ENCODE data around the gene RBM44. TPM values are rescaled to one million over a fixed set of nuclear protein-coding genes. Genes with fewer than 3 reads are reported as not detected.
A peak's percentile ranks its signal among the peaks of the same experiment; 100 is the strongest.
"Not testable (repeated sequence)": the region's sequence is repeated elsewhere in the genome, so short reads cannot be mapped to it uniquely, and the experiment has no call there.

The RBM44 gene
- total RNA-seq, 1 experiment from 2014 or later, result 0.94 TPM

GRCh38 chr2:237867465-237867864 lies 68.9 kb downstream of the RBM44 start:
- peaks cover 82% of the 10 kb centered on the region for H3K4me1 ChIP-seq (replicated peaks; ENCODE audit: insufficient read depth)
- BruUV-seq (replicated peaks), result no TSS peak
- H3K27ac ChIP-seq, result peak overlapping the region; percentile 82
- no peak overlapping the region for H2AFZ ChIP-seq
- H4K20me1 ChIP-seq (ENCODE audit: insufficient read depth), result no peaks in the 10 kb centered on the region
- H3F3A ChIP-seq (ENCODE audit: insufficient read depth, low read depth), result peaks cover 46% of the 10 kb centered on the region
- intact Hi-C loops (cut with micrococcal nuclease; ENCODE audit: unreplicated experiment), result loop anchor here (5.0 to 10.0 kb wide), 3 partner anchors 55 to 273 kb away; partner anchors contain the start of gene RAB17
- H3K9me2 ChIP-seq (ENCODE audit: insufficient read depth), result no peaks in the 10 kb centered on the region
- H3K79me2 ChIP-seq (ENCODE audit: low read depth), result peaks cover 75% of the 10 kb centered on the region
- no peaks in the 10 kb centered on the region for H3K27me3 ChIP-seq (ENCODE audit: insufficient read depth, low read depth)
- no peak for TF ChIP-seq EZH2 (IDR thresholded peaks at IDR 0.05; ENCODE audit: low read depth)
- TF ChIP-seq, protein P1, sequence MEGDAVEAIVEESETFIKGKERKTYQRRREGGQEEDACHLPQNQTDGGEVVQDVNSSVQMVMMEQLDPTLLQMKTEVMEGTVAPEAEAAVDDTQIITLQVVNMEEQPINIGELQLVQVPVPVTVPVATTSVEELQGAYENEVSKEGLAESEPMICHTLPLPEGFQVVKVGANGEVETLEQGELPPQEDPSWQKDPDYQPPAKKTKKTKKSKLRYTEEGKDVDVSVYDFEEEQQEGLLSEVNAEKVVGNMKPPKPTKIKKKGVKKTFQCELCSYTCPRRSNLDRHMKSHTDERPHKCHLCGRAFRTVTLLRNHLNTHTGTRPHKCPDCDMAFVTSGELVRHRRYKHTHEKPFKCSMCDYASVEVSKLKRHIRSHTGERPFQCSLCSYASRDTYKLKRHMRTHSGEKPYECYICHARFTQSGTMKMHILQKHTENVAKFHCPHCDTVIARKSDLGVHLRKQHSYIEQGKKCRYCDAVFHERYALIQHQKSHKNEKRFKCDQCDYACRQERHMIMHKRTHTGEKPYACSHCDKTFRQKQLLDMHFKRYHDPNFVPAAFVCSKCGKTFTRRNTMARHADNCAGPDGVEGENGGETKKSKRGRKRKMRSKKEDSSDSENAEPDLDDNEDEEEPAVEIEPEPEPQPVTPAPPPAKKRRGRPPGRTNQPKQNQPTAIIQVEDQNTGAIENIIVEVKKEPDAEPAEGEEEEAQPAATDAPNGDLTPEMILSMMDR (conservative IDR thresholded peaks at IDR 0.05), result no peak
- DNase-seq, result peak; percentile 94 to 98
- H3K36me3 ChIP-seq (ENCODE audit: low read depth), result no peaks in the 10 kb centered on the region
- H3K4me2 ChIP-seq, result peak overlapping the region; percentile 69
- H3K9me3 ChIP-seq (ENCODE audit: insufficient read depth, low read depth), result no peaks in the 10 kb centered on the region
- POLR2A ChIA-PET (ENCODE audit: unreplicated experiment), result interaction anchor here (0.6 to 0.7 kb wide), 2 partner anchors 196 to 572 kb away, joined by 3 read pairs; no protein-coding TSS in a partner anchor
- H3K4me3 ChIP-seq, result peak overlapping the region; percentile 25; the same call in 1 of the 2 replicates
- CTCF ChIA-PET, result no interaction called here

- H2AFZ ChIP-seq; BruUV-seq (replicated peaks); H4K20me1 ChIP-seq (ENCODE audit: insufficient read depth); H3K9me3 ChIP-seq (ENCODE audit: insufficient read depth, low read depth); H3K4me3 ChIP-seq; DNase-seq; H3K27me3 ChIP-seq (ENCODE audit: insufficient read depth, low read depth); POLR2A ChIA-PET (ENCODE audit: unreplicated experiment); H3K36me3 ChIP-seq (ENCODE audit: low read depth); H3K9me2 ChIP-seq (ENCODE audit: insufficient read depth): not testable (repeated sequence)
- peak overlapping the region; percentile 69 for H3K4me2 ChIP-seq
- CTCF ChIA-PET, result interaction anchor here (0.6 to 0.7 kb wide), 2 partner anchors 22 to 183 kb away, joined by 3 to 5 read pairs; no protein-coding TSS in a partner anchor
- intact Hi-C loops (cut with micrococcal nuclease; ENCODE audit: unreplicated experiment), result loop anchor here (5.0 to 10.0 kb wide), 3 partner anchors 54 to 273 kb away; partner anchors contain the start of gene RAB17
- H3K79me2 ChIP-seq (ENCODE audit: low read depth), result peaks cover 75% of the 10 kb centered on the region
- peaks cover 82% of the 10 kb centered on the region for H3K4me1 ChIP-seq (replicated peaks; ENCODE audit: insufficient read depth)
- peaks cover 46% of the 10 kb centered on the region for H3F3A ChIP-seq (ENCODE audit: insufficient read depth, low read depth)
- H3K27ac ChIP-seq, result peak overlapping the region; percentile 82
Observed at GRCh38 chr2:237868074-237868473, 69.5 kb downstream of the RBM44 start.

DNA sequence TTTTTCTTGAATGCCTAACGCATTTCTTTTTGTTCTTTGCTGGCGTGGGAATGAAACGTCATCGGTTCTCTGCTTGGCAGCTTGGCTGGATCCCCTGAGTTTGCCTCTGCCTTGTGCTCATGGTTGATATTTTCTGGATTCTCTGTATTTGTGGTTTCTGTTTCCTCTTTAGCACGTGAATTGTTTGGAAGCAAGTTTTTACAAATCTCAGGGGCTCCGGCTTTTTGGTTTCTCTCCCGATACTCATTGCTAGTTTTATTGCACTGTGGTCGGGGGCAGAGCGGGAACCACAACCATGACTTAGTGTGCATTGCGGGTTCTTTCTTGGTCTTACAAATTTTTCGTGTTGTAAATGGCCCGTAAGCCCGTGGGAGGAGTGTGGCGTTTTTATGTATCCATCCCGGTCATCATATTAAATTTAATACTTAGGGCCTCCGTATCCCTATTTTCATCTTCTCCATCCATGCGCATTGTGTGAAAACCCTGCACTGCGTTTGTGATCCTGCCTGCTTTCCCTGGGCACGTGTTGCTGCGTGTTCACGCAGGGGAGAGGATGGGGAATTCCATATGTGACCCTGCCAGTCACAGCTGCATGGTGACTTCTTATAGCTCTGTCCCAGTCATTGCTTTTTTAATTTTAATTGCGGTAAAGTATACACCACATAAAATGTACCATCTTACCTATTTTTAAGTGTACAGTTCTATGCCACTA lies 70.2 kb downstream of the RBM44 start:
- Histone ChIP-seq H2AFZ (no peak overlapping the region), H3K27me3 (ENCODE audit: insufficient read depth, low read depth) (no peaks in the 10 kb centered on the region), H3K79me2 (ENCODE audit: low read depth) (peaks cover 75% of the 10 kb centered on the region), H4K20me1 (ENCODE audit: insufficient read depth) (no peaks in the 10 kb centered on the region), H3K27ac (peak overlapping the region; percentile 82), H3K9me3 (ENCODE audit: insufficient read depth, low read depth) (no peaks in the 10 kb centered on the region), H3K4me2 (peak overlapping the region; percentile 69), H3K4me1 (replicated peaks; ENCODE audit: insufficient read depth) (peaks cover 82% of the 10 kb centered on the region), H3K36me3 (ENCODE audit: low read depth) (no peaks in the 10 kb centered on the region), H3K9me2 (ENCODE audit: insufficient read depth) (no peaks in the 10 kb centered on the region), H3F3A (ENCODE audit: insufficient read depth, low read depth) (peaks cover 53% of the 10 kb centered on the region), H3K4me3 (no peak overlapping the region)
- POLR2A ChIA-PET (ENCODE audit: unreplicated experiment), result no interaction called here
- TF ChIP-seq EZH2 (IDR thresholded peaks at IDR 0.05; ENCODE audit: low read depth), result no peak
- TF ChIP-seq, protein P1 (conservative IDR thresholded peaks at IDR 0.05), result no peak
- CTCF ChIA-PET, result interaction anchor here (0.7 kb wide), 1 partner anchor 21 kb away, joined by 3 read pairs; no protein-coding TSS in a partner anchor
- intact Hi-C loops (cut with micrococcal nuclease; ENCODE audit: unreplicated experiment), result loop anchor here (5.0 to 10.0 kb wide), 3 partner anchors 54 to 274 kb away; partner anchors contain the start of gene RAB17
- DNase-seq, result no peak
- BruUV-seq (replicated peaks), result no TSS peak

Measured in PC-9 (cell line).